ENCODE data around the gene NEDD8. TPM values are rescaled to one million over a fixed set of nuclear protein-coding genes. Genes with fewer than 3 reads are reported as not detected.

Gene NEDD8
- total RNA-seq, 2 experiments from 2014 or later: 178 to 229 TPM

DNA sequence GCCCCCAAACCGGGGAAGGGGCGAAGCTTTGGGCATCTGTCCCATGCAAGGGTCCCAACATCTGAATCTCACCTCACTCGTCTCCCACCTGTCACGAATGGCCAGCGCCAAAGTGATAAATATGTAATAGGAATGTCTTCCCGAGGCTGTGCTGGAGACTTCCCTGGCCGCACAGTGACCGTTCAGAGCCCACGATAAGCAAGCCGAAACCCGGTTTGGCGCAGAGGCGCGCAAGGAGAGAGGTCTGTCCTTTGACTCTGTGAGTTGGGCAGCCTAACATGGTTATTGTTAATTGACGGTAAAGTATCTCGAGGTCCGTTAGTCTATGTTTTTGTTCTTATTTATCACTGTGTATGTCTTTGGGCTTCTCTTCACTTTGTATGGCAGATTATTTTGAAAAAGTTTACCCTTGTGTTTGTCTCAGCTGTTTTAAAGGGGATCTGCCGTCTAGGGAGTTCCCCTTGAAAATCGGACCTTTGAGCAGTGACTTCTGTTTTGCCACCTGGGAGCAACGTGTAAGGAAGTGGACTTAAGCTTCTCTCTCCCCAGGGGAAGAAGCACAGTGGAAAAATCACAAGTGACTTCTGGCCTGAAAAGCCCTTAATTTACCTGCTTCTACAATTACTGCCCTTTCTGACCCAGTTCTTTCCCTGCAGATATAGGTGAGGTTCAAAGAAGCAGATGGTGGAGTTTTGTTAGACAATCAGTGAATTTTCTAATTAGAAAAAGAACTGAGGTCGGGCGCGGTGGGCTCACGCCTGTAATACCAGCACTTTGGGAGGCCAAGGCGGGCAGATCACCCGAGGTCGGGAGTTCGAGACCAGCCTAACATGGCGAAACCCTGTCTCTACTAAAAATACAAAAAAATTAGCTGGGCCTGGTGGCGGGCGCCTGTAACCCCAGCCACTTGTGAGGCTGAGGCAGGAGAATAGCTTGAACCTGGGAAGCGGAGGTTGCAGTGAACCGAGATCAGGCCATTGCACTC, 35.8 kb downstream of the NEDD8 start:
- ChIA-PET CTCF (interaction anchor here (1.0 to 2.3 kb wide), 10 partner anchors 10 to 235 kb away, joined by 4 to 12 read pairs (median 5); partner anchors contain the start of genes CIDEB, IRF9, LTB4R2 and MDP1), POLR2A (interaction anchor here (0.9 to 1.2 kb wide), 3 partner anchors 10 to 112 kb away, joined by 3 to 4 read pairs (median 3); partner anchors contain the start of genes CIDEB and IRF9)
- DNase-seq: no peak
- Mint-ChIP-seq H3K27me3 (no peaks in the 10 kb centered on the region), H3K4me1 (peaks cover 54% of the 10 kb centered on the region), H3K4me3 (peak overlapping the region; percentile 98), H3K9me3 (no peaks in the 10 kb centered on the region), H3K36me3 (ENCODE audit: low read depth) (peaks cover 56% of the 10 kb centered on the region), H3K27ac (peak overlapping the region; percentile 99)

GRCh38 chr14:24195186-24196070, 36.7 kb downstream of the NEDD8 start, which contains the start of gene TM9SF1:
TM9SF1 (minus strand) TSS chr14:24195441; CDS start chr14:24195019, 422 bp downstream.
- peak within 1 kb of the TSS; percentile 99 for H3K27ac Mint-ChIP-seq
- H3K9me3 Mint-ChIP-seq: no peaks in the 10 kb centered on the region
- H3K36me3 Mint-ChIP-seq (ENCODE audit: low read depth): peaks cover 52% of the 10 kb centered on the region
- peaks cover 56% of the 10 kb centered on the region for H3K4me1 Mint-ChIP-seq
- ChIA-PET POLR2A (interaction anchor here (0.6 to 1.2 kb wide), 4 partner anchors 9 to 112 kb away, joined by 3 to 4 read pairs (median 3); partner anchors contain the start of genes CIDEB and IRF9), CTCF (interaction anchor here (0.5 to 2.3 kb wide), 14 partner anchors 11 to 236 kb away, joined by 3 to 12 read pairs (median 5); partner anchors contain the start of genes CHMP4A, CIDEB, IRF9 and LTB4R2)
- DNase-seq: peak; percentile 91
- no peaks in the 10 kb centered on the region for H3K27me3 Mint-ChIP-seq
- H3K4me3 Mint-ChIP-seq: peak within 1 kb of the TSS; percentile 98

- peaks cover 53% of the 10 kb centered on the region for H3K36me3 Mint-ChIP-seq (ENCODE audit: low read depth)
- ChIA-PET CTCF (interaction anchor here (0.5 to 2.3 kb wide), 8 partner anchors 14 to 237 kb away, joined by 3 to 12 read pairs (median 5); partner anchors contain the start of genes IRF9, LTB4R2, MDP1 and TINF2), POLR2A (interaction anchor here (1.2 kb wide), 1 partner anchor 34 kb away, joined by 4 read pairs; the partner anchor contains the start of gene IRF9)
- peaks cover 61% of the 10 kb centered on the region for H3K4me1 Mint-ChIP-seq
- H3K4me3 Mint-ChIP-seq: peak overlapping the region; percentile 98
- H3K27ac Mint-ChIP-seq: peak overlapping the region; percentile 99
- DNase-seq: no peak
- no peaks in the 10 kb centered on the region for H3K27me3 Mint-ChIP-seq
- H3K9me3 Mint-ChIP-seq: no peaks in the 10 kb centered on the region
Observed at GRCh38 chr14:24194873-24195185, 37.3 kb downstream of the NEDD8 start.

DNA sequence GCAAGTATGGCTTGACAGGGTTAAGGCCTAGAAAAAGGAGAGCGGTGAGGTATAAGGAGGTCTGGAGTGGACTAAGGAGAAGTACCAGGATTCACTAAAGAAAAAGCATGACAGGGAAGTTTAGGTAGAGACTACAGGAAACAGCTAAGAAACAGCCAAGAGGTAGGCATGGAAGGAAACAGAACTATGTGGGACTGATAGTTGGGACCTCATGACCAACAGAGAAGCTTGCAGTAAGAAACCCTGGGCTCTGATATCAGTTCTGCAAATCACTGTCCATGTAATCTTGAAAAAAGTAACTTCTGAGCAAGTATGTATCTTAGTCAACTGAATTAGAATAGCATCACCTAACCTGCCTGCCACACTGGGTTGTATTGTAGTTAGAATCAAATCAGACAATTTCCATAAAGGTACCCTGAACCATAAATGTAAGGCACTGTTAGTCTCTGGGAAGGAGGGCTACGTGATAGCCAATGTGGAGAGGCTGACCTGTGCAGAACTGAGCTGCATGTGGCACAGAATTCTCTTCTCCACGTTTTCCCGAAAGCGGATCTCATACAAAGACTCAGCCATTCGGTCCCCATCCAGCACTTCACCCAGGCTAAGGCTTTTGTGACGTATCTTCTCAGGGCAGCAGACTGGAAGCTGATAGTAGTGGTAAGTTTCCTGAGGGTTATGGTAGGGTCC, 37.8 kb downstream of the NEDD8 start:
- POLR2A ChIA-PET: no interaction called here

DNA sequence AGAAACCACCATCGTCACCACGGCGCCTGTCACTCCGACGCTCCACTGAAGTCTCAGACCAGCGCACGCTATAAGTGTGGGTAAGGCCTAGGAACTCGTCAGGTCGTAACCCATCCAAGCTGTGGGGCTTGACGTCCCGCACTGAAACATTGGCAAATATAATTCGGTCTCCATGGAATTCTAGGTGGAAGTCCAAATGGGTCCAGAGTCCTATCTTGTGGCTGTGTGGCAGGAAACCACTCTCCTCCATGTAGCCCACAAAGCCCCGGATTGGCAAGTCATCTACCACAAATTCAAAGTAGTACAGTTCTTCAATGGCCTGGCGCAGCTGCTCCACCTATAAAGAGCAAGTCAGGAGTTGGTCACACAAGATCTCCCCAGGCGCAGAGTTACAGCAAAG, 39.2 kb downstream of the NEDD8 start:
- Mint-ChIP-seq H3K4me1 (peaks cover 69% of the 10 kb centered on the region), H3K4me3 (no peak overlapping the region)
- CTCF ChIA-PET: interaction anchor here (0.6 to 1.5 kb wide), 2 partner anchors 20 to 69 kb away, joined by 3 to 5 read pairs; partner anchors contain the start of gene CHMP4A

More for the DNA sequence above, 37.8 kb downstream of the NEDD8 start:
- Mint-ChIP-seq H3K27me3 (no peaks in the 10 kb centered on the region), H3K9me3 (no peaks in the 10 kb centered on the region), H3K27ac (peak overlapping the region; percentile 99), H3K4me1 (peaks cover 66% of the 10 kb centered on the region), H3K4me3 (peak overlapping the region; percentile 98), H3K36me3 (ENCODE audit: low read depth) (peaks cover 50% of the 10 kb centered on the region)
- no peak for DNase-seq
- CTCF ChIA-PET: interaction anchor here (0.7 to 2.1 kb wide), 8 partner anchors 13 to 116 kb away, joined by 3 to 12 read pairs (median 4); partner anchors contain the start of genes CHMP4A, CIDEB, IRF9 and LTB4R2

DNA sequence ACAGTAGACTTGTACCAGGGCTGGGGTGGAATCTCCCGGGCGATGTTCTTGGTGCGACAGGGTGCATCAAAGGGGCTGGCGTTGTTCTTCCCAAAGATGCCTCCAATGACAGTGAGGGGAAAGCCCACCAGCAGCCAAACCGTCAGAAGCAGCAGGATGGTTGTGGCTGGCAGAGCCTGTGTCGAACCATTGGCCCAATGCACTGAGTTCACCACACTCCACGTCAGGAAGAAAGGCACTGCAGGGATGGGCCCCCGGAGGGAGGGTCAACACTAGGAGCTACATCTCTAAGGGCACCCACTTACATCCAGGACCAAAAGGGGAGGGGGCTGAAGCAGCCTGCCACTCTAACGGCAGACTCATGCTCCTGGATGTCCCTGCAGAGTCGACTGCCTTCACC, 41.8 kb downstream of the NEDD8 start:
- ChIA-PET CTCF (no interaction called here), POLR2A (no interaction called here)
- no peaks in the 10 kb centered on the region for H3K27me3 Mint-ChIP-seq
- H3K9me3 Mint-ChIP-seq: no peaks in the 10 kb centered on the region
- peaks cover 69% of the 10 kb centered on the region for H3K4me1 Mint-ChIP-seq
- H3K27ac Mint-ChIP-seq: no peak overlapping the region
- H3K36me3 Mint-ChIP-seq (ENCODE audit: low read depth): peaks cover 40% of the 10 kb centered on the region
- H3K4me3 Mint-ChIP-seq: no peak overlapping the region
- no peak for DNase-seq

More for the DNA sequence above, 39.2 kb downstream of the NEDD8 start:
- no peak for DNase-seq
- H3K27ac Mint-ChIP-seq: peak overlapping the region; percentile 69
- no peaks in the 10 kb centered on the region for H3K9me3 Mint-ChIP-seq
- POLR2A ChIA-PET: no interaction called here
- H3K36me3 Mint-ChIP-seq (ENCODE audit: low read depth): peaks cover 45% of the 10 kb centered on the region
- no peaks in the 10 kb centered on the region for H3K27me3 Mint-ChIP-seq

- peak overlapping the region; percentile 93 for H3K27ac Mint-ChIP-seq
- no peak for DNase-seq
- H3K4me3 Mint-ChIP-seq: no peak overlapping the region
- ChIA-PET CTCF (interaction anchor here (1.8 to 6.5 kb wide), 4 partner anchors 16 to 107 kb away, joined by 6 to 44 read pairs (median 6); partner anchors contain the start of genes DCAF11, IRF9 and NRL), POLR2A (no interaction called here)
- H3K4me1 Mint-ChIP-seq: peaks cover 62% of the 10 kb centered on the region
- H3K36me3 Mint-ChIP-seq (ENCODE audit: low read depth): peaks cover 44% of the 10 kb centered on the region
- H3K9me3 Mint-ChIP-seq: no peaks in the 10 kb centered on the region
- no peaks in the 10 kb centered on the region for H3K27me3 Mint-ChIP-seq
Observed at GRCh38 chr14:24189460-24189859, 42.7 kb downstream of the NEDD8 start.

GRCh38 chr14:24189059-24189375, 43.1 kb downstream of the NEDD8 start:
- no peaks in the 10 kb centered on the region for H3K27me3 Mint-ChIP-seq
- peaks cover 58% of the 10 kb centered on the region for H3K4me1 Mint-ChIP-seq
- peak overlapping the region; percentile 89 for H3K4me3 Mint-ChIP-seq
- no peak for DNase-seq
- ChIA-PET CTCF (interaction anchor here (0.6 to 6.5 kb wide), 8 partner anchors 13 to 108 kb away, joined by 3 to 44 read pairs (median 6); partner anchors contain the start of genes DCAF11, IRF9 and NRL), POLR2A (interaction anchor here (1.0 kb wide), 1 partner anchor 48 kb away, joined by 4 read pairs; the partner anchor contains the start of gene EMC9)
- H3K36me3 Mint-ChIP-seq (ENCODE audit: low read depth): peaks cover 41% of the 10 kb centered on the region
- H3K27ac Mint-ChIP-seq: peak overlapping the region; percentile 93
- no peaks in the 10 kb centered on the region for H3K9me3 Mint-ChIP-seq

GRCh38 chr14:24188251-24189058, 43.7 kb downstream of the NEDD8 start, which contains the start of gene IPO4:
IPO4 (minus strand) TSS chr14:24188816; CDS start chr14:24188787, 29 bp downstream.
- peak; percentile 97 for DNase-seq
- peak within 1 kb of the TSS; percentile 89 for H3K4me3 Mint-ChIP-seq
- H3K27me3 Mint-ChIP-seq: no peaks in the 10 kb centered on the region
- ChIA-PET POLR2A (interaction anchor here (0.7 to 1.0 kb wide), 2 partner anchors 27 to 47 kb away, joined by 4 read pairs; partner anchors contain the start of genes EMC9 and MDP1), CTCF (interaction anchor here (0.6 to 6.5 kb wide), 10 partner anchors 13 to 108 kb away, joined by 3 to 44 read pairs (median 6); partner anchors contain the start of genes DCAF11, IRF9 and NRL)
- H3K4me1 Mint-ChIP-seq: peaks cover 56% of the 10 kb centered on the region
- H3K27ac Mint-ChIP-seq: peak within 1 kb of the TSS; percentile 93
- peaks cover 41% of the 10 kb centered on the region for H3K36me3 Mint-ChIP-seq (ENCODE audit: low read depth)
- H3K9me3 Mint-ChIP-seq: no peaks in the 10 kb centered on the region

- Mint-ChIP-seq H3K9me3 (no peaks in the 10 kb centered on the region), H3K27me3 (no peaks in the 10 kb centered on the region), H3K36me3 (ENCODE audit: low read depth) (peaks cover 42% of the 10 kb centered on the region), H3K4me1 (peaks cover 49% of the 10 kb centered on the region), H3K27ac (peak overlapping the region; percentile 93), H3K4me3 (peak overlapping the region; percentile 89)
- CTCF ChIA-PET: interaction anchor here (1.2 to 6.5 kb wide), 7 partner anchors 14 to 109 kb away, joined by 3 to 44 read pairs (median 6); partner anchors contain the start of genes DCAF11, IRF9, NRL and TINF2
- no peak for DNase-seq
- POLR2A ChIA-PET: no interaction called here
Observed at GRCh38 chr14:24187539-24187915, 44.6 kb downstream of the NEDD8 start.
